ENCODE results near the gene ZFP64. TPM values are rescaled to one million over a fixed set of nuclear protein-coding genes. Genes with fewer than 3 reads are reported as not detected.

The ZFP64 gene
- total RNA-seq, 2 experiments from 2014 or later = 2.5 to 3.2 TPM

DNA sequence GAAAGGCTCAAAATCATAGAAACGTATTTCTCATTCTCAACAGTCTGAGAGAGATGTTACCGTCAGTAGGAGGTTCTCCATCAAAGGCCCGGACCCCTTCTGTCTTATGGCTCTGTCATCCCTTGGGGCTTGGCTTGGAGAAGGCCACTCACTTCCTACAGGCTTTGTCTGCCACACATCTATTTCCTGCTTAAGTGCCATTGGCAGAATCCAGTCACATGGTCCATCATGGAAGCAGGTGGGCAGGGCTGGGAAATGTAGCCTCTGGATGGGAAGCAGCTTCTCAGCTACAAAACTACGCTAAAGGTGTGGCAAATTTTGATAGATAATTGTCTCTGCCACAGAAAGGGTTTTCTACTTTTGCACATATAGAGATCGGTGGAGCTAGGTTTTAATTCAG is 12.6 kb upstream of the ZFP64 start:
- Histone ChIP-seq H3K4me3 (ENCODE audit: low read length) (no peak overlapping the region), H3K27ac (ENCODE audit: low read depth in 1 of 2, low read length in 2 of 2) (no peak overlapping the region), H3K9me3 (ENCODE audit: control insufficient read depth in 1 of 2, insufficient read depth in 1 of 2, low read length in 2 of 2) (no peaks in the 10 kb centered on the region), H3K27me3 (ENCODE audit: control insufficient read depth in 1 of 2, insufficient read depth in 2 of 2, low read length in 2 of 2) (no peaks in the 10 kb centered on the region), H3K4me1 (ENCODE audit: insufficient read depth, low read length) (no peaks in the 10 kb centered on the region), H3K36me3 (ENCODE audit: insufficient read depth, low read length) (no peaks in the 10 kb centered on the region)
- TF ChIP-seq, protein P1, sequence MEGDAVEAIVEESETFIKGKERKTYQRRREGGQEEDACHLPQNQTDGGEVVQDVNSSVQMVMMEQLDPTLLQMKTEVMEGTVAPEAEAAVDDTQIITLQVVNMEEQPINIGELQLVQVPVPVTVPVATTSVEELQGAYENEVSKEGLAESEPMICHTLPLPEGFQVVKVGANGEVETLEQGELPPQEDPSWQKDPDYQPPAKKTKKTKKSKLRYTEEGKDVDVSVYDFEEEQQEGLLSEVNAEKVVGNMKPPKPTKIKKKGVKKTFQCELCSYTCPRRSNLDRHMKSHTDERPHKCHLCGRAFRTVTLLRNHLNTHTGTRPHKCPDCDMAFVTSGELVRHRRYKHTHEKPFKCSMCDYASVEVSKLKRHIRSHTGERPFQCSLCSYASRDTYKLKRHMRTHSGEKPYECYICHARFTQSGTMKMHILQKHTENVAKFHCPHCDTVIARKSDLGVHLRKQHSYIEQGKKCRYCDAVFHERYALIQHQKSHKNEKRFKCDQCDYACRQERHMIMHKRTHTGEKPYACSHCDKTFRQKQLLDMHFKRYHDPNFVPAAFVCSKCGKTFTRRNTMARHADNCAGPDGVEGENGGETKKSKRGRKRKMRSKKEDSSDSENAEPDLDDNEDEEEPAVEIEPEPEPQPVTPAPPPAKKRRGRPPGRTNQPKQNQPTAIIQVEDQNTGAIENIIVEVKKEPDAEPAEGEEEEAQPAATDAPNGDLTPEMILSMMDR (IDR thresholded peaks at IDR 0.05) = no peak
- Mint-ChIP-seq H3K36me3 (ENCODE audit: low read depth) (no peaks in the 10 kb centered on the region), H3K4me3 (no peak overlapping the region), H3K4me1 (ENCODE audit: low read depth) (no peaks in the 10 kb centered on the region), H3K27ac (no peak overlapping the region), H3K27me3 (peaks cover 16% of the 10 kb centered on the region), H3K9me3 (no peaks in the 10 kb centered on the region)
- intact Hi-C loops (cut with DNase I, micrococcal nuclease) = no loop called here
- ChIA-PET CTCF (interaction anchor here (2.5 kb wide), 1 partner anchor 13 kb away, joined by 6 read pairs; the partner anchor contains the start of gene ZFP64), POLR2A (no interaction called here)
- no peak for ATAC-seq (ENCODE audit: poor library complexity)
- no peak for DNase-seq

DNA sequence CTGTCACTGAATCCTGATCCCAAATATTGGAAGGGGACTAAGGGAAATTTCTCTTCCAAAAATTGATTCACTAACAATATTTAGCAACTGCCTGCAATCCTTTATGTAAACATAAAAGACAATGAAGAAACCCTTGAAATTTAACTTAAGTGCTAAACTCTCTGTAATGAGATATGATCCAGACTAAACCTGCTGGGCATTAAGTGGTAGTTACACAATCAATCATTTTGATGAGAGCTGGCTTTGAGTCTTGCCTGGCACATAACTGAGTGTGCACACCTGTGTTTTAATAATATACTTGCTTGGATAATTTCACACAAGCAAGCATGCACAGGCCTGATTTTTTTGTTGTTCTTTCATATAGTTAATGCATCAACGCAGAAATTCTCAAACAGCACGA is 9.8 kb upstream of the ZFP64 start:
- Mint-ChIP-seq H3K4me3 (no peak overlapping the region), H3K36me3 (ENCODE audit: low read depth) (no peaks in the 10 kb centered on the region), H3K27ac (no peak overlapping the region), H3K4me1 (ENCODE audit: low read depth) (no peaks in the 10 kb centered on the region), H3K9me3 (no peaks in the 10 kb centered on the region), H3K27me3 (no peaks in the 10 kb centered on the region)
- no peak overlapping the region for H3K4me3 ChIP-seq (ENCODE audit: low read length)
- ATAC-seq (ENCODE audit: poor library complexity) (no peak), DNase-seq (no peak)
- H3K27me3 ChIP-seq (ENCODE audit: control insufficient read depth in 1 of 2, insufficient read depth in 2 of 2, low read length in 2 of 2) = no peaks in the 10 kb centered on the region
- H3K36me3 ChIP-seq (ENCODE audit: insufficient read depth, low read length) = no peaks in the 10 kb centered on the region
- intact Hi-C loops (cut with DNase I, micrococcal nuclease) = no loop called here
- TF ChIP-seq, protein P1 (IDR thresholded peaks at IDR 0.05) = no peak
- H3K27ac ChIP-seq (ENCODE audit: low read depth in 1 of 2, low read length in 2 of 2) = no peak overlapping the region
- CTCF ChIA-PET = interaction anchor here (1.2 kb wide), 1 partner anchor 10 kb away, joined by 4 read pairs; the partner anchor contains the start of gene ZFP64
- POLR2A ChIA-PET = no interaction called here
- H3K4me1 ChIP-seq (ENCODE audit: insufficient read depth, low read length) = no peaks in the 10 kb centered on the region
- H3K9me3 ChIP-seq (ENCODE audit: control insufficient read depth in 1 of 2, insufficient read depth in 1 of 2, low read length in 2 of 2) = no peaks in the 10 kb centered on the region

DNA sequence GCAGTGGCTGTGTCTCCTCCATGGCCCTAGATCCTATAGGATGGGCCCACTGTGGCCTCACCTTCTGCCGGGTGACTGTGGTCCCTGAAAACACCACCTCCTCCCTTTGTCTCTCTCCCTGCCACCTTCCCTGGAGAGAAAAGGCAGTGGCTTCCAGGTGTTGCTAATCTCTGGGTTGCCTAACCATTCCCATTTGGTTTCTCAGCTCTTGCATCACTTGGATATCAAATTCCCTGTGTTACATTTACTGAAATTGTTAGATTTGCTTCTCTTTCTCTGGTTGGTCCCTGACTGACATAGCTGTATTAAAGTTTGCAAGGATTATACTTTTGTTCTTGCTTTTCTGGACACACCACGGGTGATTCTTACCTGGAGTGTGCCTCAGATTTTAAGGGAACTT is 9.3 kb upstream of the ZFP64 start:
- no peaks in the 10 kb centered on the region for H3K27me3 Mint-ChIP-seq
- no peaks in the 10 kb centered on the region for H3K4me1 Mint-ChIP-seq (ENCODE audit: low read depth)
- no peaks in the 10 kb centered on the region for H3K9me3 Mint-ChIP-seq
- Histone ChIP-seq H3K36me3 (ENCODE audit: insufficient read depth, low read length) (no peaks in the 10 kb centered on the region), H3K27me3 (ENCODE audit: control insufficient read depth in 1 of 2, insufficient read depth in 2 of 2, low read length in 2 of 2) (no peaks in the 10 kb centered on the region), H3K4me1 (ENCODE audit: insufficient read depth, low read length) (no peaks in the 10 kb centered on the region), H3K4me3 (ENCODE audit: low read length) (no peak overlapping the region), H3K9me3 (ENCODE audit: control insufficient read depth in 1 of 2, insufficient read depth in 1 of 2, low read length in 2 of 2) (no peaks in the 10 kb centered on the region), H3K27ac (ENCODE audit: low read depth in 1 of 2, low read length in 2 of 2) (no peak overlapping the region)
- CTCF ChIA-PET = interaction anchor here (1.2 kb wide), 1 partner anchor 9 kb away, joined by 4 read pairs; the partner anchor contains the start of gene ZFP64
- TF ChIP-seq, protein P1 (IDR thresholded peaks at IDR 0.05) = no peak
- H3K4me3 Mint-ChIP-seq = no peak overlapping the region
- H3K36me3 Mint-ChIP-seq (ENCODE audit: low read depth) = no peaks in the 10 kb centered on the region
- DNase-seq (no peak), ATAC-seq (ENCODE audit: poor library complexity) (no peak)
- H3K27ac Mint-ChIP-seq = no peak overlapping the region
- intact Hi-C loops (cut with DNase I, micrococcal nuclease) = no loop called here
- POLR2A ChIA-PET = no interaction called here

Data from CD4-positive, alpha-beta T cell (primary cell).